Right kidney (tissue), 1 donor: ENCODE data around the gene F10.
A peak's percentile ranks its signal among the peaks of the same experiment; 100 is the strongest.

Source experiments
- DNase-seq: peaks from one replicate; pipeline ENCODE4 v3.0.0-alpha.2; 2016

F10 gene

DNA sequence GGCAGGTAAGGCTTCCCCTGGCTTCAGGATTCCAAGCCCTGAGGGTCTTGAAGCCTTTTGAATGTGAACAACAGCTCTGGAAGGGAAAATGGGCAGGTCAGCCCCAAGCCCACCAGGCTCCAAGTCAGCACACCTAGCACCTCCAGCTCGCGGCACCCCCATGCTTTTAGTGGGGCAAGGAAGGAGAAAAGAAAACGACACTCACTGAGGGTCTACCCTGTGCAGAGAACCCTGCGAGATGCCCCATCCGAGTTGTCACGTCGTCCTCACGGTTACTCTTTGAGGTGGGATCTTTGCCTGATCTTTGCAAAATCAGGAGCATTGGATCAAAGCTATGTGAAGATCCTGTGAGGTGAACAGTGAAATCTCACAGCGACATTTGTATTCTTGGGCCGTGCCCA, 5.7 kb upstream of the F10 start:
- no peak for DNase-seq

DNA sequence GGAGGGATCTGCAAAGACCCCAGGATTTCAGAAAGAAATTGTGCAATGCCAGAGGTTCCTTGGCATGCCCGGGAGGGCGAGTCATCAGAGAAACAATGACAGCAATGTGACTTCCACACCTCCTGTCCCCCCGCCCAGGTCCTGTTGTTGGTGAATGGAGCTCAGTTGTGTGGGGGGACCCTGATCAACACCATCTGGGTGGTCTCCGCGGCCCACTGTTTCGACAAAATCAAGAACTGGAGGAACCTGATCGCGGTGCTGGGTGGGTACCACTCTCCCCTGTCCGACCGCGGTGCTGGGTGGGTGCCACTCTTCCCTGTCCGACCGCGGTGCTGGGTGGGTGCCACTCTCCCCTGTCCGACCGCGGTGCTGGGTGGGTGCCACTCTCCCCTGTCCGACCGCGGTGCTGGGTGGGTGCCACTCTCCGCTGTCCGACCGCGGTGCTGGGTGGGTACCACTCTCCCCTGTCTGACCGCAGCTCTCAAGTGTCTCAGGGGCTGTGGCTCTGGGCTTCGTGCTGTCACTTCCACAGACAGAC, 5.2 kb upstream of the F10 start:
- no peak for DNase-seq

DNA sequence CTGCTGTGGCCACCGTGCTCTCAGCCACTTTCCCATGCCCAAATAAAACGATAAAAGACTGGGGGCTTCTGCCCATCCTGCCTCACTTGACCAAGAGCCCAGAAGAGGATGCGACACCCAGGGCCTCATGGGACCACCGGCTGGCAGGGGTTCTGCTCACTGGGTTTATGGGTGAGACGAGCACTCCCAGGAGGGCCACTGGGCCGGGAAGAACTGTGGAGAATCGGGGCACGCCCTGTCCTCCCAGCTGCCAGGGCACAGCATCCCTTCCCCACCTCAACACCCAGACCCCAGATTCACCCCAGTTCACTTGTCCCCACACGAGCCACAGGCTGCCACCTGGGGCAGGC, 4.7 kb upstream of the F10 start:
- no peak for DNase-seq

DNA sequence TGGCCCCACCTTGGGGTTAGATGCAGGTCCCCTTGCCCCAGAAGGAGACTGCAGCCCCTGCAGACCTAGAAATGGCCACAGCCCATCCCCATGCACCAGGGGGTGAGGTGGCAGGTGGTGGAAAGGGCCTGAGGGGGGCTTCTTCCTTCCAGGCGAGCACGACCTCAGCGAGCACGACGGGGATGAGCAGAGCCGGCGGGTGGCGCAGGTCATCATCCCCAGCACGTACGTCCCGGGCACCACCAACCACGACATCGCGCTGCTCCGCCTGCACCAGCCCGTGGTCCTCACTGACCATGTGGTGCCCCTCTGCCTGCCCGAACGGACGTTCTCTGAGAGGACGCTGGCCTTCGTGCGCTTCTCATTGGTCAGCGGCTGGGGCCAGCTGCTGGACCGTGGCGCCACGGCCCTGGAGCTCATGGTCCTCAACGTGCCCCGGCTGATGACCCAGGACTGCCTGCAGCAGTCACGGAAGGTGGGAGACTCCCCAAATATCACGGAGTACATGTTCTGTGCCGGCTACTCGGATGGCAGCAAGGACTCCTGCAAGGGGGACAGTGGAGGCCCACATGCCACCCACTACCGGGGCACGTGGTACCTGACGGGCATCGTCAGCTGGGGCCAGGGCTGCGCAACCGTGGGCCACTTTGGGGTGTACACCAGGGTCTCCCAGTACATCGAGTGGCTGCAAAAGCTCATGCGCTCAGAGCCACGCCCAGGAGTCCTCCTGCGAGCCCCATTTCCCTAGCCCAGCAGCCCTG, 4.2 kb upstream of the F10 start:
- DNase-seq: no peak

DNA sequence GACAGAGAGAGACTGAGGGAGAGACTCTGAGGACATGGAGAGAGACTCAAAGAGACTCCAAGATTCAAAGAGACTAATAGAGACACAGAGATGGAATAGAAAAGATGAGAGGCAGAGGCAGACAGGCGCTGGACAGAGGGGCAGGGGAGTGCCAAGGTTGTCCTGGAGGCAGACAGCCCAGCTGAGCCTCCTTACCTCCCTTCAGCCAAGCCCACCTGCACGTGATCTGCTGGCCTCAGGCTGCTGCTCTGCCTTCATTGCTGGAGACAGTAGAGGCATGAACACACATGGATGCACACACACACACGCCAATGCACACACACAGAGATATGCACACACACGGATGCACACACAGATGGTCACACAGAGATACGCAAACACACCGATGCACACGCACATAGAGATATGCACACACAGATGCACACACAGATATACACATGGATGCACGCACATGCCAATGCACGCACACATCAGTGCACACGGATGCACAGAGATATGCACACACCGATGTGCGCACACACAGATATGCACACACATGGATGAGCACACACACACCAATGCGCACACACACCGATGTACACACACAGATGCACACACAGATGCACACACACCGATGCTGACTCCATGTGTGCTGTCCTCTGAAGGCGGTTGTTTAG, 3.3 kb upstream of the F10 start:
- no peak for DNase-seq

DNA sequence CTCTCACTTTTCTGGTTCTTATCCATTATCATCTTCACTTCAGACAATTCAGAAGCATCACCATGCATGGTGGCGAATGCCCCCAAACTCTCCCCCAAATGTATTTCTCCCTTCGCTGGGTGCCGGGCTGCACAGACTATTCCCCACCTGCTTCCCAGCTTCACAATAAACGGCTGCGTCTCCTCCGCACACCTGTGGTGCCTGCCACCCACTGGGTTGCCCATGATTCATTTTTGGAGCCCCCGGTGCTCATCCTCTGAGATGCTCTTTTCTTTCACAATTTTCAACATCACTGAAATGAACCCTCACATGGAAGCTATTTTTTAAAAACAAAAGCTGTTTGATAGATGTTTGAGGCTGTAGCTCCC, 2.8 kb upstream of the F10 start:
- DNase-seq: no peak

DNA sequence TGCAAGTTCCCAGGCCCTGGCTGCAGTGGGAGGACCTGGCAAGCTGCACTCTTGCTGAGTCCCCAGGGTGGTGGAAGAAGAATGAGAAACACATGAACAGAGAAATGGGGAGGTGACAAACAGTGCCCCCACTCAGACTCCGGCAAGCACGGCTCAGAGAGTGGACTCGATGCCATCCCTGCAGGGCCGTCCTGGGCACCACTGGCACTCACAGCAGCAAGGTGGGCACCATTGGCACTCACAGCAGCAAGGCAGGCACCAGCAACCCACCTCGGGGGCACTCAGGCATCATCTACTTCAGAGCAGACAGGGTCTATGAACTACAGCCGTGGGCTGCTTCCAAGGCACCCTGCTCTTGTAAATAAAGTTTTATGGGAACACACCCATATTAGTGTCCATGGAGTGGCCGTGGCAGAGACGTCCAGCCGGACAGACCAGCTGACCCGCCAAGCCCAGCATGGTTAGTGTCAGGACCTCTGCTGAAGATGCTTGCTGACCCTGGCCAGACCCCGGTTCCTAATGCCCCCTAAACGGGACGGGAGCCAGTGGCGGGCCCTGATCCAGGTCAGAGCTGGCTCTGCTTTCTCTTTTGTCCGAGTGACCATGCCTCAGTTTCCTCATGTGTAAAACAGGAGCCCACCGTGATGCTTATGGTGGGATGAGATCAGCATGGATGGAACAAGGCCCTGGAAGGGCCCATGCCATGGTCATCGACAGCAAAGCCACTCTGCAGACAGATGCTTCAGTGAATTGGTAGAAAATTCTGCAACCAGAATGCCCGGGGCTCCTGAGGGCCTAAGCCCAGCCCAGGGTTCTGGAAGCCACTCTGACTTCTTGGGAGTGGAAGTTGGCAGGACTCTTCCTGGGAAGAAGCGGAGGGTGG, 2.1 kb upstream of the F10 start:
- DNase-seq: no peak

DNA sequence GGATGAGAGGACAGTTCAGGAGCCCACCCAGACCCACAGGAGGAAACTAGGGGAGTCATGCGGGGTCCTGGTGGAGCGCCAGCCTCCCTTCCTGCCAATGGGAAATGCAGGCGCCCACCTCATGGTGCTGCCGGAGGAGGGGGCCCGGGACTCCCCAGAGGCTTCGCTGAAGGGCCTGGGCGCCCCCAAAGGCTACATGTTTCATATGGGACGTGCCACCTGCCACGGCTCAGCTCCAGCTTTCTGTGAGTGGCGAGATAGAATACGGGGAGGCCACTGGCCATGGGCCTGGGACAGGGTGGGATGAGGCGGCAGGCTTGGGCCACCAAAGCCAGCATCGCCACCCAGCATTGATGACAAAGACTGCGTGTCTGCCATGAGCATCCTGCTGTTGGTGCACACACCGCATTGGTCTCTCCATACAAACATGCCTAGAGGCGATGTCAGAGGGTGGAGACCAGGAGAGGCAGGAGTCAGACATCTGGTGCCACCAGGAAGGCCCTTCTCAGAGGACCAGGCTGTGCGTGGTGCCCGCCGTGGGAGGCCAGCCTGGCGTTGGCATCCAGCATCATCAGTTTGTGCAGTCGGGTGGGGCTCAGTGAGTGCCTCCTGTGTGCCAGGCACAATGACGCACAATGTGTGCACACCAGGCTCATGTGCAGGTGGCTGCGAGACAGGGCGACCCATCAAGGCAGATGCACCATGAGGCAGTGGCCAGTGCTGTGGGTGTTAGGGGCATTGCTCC, 1.2 kb upstream of the F10 start:
- no peak for DNase-seq

DNA sequence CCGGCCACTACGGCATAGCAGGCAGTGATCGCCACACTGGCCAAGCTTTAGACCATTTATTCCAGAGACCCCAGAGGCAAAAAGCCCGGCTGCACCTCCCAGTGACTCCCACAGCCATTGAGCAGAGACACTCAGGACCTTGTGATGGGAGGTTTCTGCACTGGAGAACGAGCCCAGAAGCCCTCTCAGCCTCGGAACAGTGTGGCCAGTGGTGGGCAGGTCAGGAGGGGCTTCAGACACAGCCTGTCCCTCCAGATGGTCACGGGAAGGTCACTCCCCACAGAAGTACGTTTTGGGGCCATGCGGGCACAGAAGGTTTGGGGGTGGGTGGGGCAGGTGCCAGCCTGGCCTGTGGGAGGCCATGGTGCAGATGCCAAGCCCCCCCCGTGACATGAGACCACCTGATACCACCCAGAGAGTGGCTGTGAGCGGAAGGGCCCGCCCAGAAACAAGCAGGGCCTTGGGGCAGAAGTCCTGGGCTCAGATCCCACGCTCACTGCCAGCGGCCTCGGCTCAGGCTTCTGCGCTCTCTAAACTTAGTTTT, 599 bp upstream of the F10 start:
- DNase-seq: no peak

DNA sequence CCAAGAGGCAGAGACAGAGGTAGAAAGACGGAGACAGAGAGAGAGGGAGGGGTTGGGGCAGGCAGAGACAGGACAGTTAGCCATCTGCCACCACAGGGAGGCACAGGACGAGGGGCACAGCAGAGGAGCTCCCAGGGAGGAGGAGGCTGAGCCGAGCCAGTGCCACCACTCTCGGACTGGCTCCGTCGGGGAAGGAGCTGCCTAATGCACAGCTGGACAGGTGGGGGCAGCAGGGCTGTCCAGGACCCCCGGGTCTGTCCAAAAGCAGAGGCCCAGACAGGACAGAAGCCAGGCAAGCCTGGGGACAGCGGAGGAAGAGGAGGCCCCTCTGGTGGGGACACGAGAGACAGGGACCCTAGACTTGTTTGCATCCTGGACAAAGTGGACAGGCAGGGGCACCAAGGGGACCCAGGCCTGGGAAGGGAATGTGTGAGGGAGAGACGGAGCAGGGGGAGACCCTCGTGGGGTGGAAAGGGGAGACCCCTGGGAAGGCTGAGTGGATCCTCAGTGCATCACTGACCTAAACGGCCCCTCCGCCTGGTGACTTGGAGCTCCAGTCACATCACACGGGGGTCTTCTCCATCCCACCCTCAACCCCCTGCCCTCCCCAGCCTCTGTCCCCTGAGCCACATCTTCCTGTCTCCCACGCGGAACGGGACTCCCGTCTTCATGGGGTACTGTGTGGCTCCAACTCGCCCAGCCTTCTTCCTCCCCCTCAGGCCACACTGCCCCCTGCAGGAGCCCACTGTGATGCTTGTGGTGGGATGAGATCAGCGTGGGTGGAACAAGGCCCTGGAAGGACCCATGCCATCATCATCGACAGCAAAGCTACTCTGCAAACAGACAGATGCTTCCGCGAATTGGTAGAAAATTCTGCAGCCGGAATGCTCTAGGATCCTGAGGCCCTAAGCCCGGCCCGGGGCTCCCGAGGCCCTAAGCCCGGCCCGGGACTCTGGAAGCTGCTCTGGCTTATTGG, 915 bp downstream of the F10 start:
- no peak for DNase-seq

DNA sequence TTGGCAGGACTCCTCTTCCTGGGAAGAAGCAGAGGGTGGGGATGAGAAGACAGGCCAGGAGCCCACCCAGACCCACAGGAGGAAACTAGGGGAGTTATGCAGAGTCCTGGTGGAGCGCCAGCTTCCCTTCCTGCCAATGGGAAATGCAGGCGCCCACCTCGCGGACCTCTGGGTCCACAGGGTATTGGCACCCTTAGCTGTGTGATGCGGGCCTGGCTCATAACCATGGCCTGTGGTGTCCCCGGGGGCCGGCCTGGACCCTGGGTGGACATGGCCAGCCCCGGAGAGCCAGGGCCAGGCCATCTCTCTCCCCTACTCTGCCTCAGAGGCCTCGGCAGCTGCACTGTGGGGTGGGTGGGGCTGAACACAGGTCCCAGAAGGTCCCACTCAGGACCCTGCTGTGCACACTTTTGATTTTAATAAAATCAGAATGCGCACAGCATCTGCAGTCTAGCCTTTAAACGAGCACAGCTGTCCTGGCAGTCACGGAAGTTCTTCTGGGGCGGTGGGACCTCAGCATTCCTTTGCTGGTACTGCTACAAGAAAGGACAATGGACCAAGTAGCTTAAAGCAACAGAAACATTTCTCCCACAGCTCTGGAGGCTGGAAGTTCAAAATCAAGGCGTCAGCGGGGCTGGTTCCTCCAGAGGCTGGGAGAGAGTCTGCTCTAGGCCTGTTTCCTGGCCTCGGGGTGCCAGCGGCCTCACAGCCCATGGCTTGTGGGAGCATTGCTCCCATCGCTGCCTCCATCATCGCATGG, 1.8 kb downstream of the F10 start:
- no peak for DNase-seq

DNA sequence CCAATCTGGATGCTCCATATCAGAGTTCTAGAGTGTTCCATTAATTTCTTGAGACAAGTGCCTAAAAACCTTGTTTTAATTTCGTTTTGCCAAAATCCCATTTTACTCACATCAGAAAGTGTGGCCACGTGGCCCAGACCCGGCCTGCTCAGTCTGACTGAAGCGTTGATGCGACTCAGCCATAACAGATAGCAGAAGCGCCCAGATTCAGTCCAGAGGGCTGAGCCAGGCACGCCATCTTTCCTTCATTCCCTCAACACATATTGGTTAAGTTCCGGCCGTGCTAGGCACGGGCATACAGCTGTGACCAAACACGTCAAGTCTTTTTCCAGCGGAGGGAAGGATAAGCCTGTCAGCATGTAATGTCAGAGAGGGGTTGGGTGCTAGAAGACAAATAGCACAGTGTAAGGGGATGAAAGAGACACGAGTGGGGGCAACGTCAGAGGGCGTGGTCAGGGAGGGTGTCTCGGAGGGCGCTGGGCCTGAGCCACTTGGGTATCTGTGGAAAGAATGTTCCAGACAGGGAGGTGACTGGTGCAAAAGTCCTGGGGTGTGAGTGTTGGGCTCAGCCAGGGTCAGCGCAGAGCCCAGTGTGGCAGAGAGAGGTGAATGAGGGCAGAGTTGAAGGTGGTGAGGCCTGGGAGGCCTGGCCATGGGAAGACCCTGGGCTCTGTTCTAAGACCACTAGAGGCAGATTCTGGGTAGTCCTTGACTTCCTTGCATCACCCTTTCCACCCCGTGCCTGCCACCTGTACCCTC, 3.1 kb downstream of the F10 start:
- DNase-seq: no peak

DNA sequence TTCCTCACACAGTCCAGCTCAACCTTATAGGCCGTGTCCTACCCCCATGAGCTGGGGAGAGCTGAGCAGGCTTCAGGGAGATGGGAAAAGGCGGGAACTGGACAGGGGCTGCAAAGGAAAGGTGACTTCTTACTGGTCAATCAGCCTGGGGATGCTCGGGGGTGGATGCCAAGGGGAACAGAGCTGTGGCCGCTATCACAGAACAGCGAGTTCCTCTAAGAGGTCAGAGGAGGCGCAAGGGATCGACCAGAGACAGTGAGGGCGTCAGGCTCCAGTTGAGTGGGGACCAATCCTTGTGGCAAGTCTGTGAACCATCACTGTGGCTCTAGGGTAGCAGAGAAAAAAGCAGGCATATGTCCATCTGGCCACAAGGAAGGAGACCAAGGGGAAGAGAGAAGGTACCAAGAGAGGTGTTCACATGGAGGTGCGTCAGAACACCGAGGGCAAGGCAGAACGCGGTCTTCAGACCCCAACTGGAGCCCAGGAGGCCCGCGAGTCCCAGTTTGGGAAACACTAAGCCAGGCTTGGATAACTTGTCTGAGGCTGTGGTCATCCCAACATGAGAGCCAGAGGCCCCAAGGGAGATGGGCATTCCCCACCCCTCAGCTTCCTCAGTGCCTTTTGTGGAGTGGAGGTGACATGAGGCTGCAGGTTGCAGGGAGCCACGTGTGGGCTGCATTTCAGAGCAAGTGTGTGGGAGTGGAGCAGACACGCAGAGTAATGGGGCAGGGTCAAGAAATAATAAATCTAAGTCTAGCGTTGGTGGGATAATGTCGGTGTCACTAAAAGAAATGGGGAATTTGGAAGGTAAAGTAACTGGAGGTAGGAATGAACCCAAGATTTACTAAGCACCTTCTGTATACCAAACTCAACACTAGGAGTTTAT, 3.9 kb downstream of the F10 start:
- no peak for DNase-seq

DNA sequence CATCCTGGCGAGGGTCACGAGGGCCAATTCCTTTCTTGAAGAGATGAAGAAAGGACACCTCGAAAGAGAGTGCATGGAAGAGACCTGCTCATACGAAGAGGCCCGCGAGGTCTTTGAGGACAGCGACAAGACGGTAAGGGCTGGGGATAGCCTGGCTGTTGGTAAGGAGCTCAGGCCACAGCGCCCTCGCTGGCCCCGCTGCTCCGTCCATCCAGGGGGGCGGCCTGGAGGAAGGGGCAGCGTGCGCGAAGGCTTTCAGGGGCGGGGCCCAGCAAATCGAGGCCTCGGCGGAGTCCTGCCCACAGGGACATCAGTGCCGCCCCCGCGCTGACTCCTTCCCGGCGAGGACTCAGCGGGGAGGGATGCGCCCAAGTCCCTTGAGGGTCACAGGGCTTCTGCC, 6.9 kb downstream of the F10 start:
- DNase-seq: no peak

DNA sequence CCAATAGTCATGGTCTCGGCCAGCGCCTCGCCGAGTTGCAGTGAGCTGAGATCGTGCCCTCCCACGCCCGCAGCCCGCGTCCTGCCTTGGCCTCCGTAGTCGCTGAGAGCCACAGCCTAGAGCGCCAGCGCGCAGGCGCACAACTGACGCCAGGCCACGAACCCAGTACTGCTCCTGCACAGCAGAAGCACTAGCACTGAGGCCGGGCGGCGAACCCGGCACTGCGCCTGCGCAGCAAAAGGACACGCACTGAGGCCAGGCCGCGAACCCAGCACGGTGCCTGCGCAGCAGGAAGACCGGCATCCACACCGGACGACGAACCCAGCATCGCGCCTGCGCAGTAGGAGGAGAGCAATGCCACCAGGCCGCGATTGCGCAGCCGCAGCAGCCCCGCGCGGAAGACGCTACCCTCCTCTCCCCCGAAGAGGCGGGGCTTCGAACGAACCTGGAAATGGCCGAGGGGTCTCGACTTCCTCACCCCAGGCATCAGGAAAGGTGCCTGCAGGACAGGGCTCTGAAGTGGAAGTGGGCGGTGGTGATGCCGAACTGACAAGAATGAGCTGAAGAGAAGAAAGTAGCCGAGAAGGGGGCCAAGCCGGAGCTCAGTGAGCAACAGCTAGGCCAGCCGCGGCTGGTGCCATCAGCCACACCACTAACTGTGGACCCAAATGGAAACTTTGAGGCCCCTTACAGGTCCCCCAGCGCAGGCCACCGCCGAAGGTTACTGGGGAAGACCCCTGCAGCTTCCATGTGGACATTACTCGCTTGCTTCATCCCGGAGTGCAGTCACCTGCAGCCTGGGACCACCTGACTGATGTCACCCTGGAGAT, 7.5 kb downstream of the F10 start:
- peak; percentile 63 for DNase-seq

DNA sequence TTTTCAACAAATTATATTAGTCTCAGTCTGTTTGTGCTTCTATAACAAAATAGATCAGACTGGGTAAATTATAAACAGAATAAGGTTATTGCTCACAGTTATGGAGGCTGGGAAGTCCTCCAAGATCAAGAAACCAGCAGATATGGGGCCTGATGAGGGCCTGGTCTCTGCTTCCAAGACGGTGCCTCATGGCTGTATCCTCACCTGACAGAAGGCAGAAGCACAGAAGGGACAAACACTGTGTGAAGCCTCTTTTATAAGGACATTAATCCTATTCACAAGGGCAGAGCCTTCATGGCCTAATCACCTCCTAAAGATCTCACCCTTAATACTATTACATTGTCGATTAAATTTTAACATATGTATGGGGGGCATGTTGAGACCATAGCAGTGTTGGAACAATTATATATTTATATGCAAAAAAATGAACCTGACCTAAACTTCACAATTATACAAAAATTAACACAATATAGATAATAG, 12.7 kb downstream of the F10 start:
- no peak for DNase-seq

DNA sequence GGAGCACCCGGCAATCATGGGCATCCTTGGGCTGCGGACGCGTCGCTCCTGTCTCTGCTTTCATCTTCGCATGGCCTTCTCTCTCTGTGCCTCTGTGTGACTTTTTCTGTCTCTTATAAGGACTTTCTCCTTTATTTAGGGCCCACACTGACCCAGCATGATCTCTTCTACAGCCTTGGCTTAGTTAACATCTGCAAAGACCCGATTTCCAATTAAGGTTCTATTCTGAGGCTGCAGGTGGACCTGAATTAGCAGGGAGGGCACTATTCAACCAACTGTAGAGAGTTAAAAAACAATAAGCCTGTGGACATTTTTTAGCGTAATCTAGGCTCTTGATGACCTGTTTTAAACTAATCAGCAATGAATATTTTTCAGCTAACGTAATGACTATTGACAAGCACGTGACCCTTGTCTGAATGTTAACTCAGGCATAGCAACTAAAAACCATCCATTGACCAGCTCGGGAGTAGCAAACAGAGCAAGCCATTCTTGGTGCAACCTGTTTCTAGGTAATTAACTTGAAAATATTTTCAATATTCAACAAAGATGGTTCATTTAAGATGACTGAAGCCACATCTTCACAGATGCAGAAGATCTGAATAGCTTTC, 15.2 kb downstream of the F10 start:
- DNase-seq: no peak
